ENCODE data around the gene ETS2.
"Not testable (repeated sequence)": the region's sequence is repeated elsewhere in the genome, so short reads cannot be mapped to it uniquely, and the experiment has no call there.

Gene ETS2

GRCh38 chr21:38824124-38824822 lies 18.5 kb downstream of the ETS2 start:
- no peak overlapping the region for H3K4me3 ChIP-seq (ENCODE audit: insufficient read length, low read depth)
- no peaks in the 10 kb centered on the region for H3K4me1 ChIP-seq (ENCODE audit: insufficient read depth, insufficient read length)
- no peak for TF ChIP-seq ZNF274 (IDR thresholded peaks at IDR 0.05; ENCODE audit: low read depth, low read length)
- no peak for TF ChIP-seq YY1 (IDR thresholded peaks at IDR 0.05; ENCODE audit: insufficient read depth, insufficient read length)
- TF ChIP-seq SUZ12 (IDR thresholded peaks at IDR 0.05; ENCODE audit: extremely low read depth, insufficient read depth, insufficient read length) = no peak
- no peak overlapping the region for H3K9ac ChIP-seq (ENCODE audit: insufficient read length, low read depth)
- H3K27me3 ChIP-seq (ENCODE audit: insufficient read depth, insufficient read length) = no peaks in the 10 kb centered on the region
- H3K9me3 ChIP-seq (ENCODE audit: insufficient read depth, low read length) = peaks cover 5% of the 10 kb centered on the region; the same call in 1 of the 2 replicates
- H3K36me3 ChIP-seq (ENCODE audit: insufficient read depth, insufficient read length, low read length) = peaks cover 62% of the 10 kb centered on the region
- DNase-seq (ENCODE audit: low read depth, low spot score) = no peak

GRCh38 chr21:38825269-38825668 lies 19.5 kb downstream of the ETS2 start:
- Histone ChIP-seq H3K4me1 (ENCODE audit: insufficient read depth, insufficient read length) (no peaks in the 10 kb centered on the region), H3K36me3 (ENCODE audit: insufficient read depth, insufficient read length, low read length) (peaks cover 52% of the 10 kb centered on the region), H3K27me3 (ENCODE audit: insufficient read depth, insufficient read length) (no peaks in the 10 kb centered on the region), H3K4me3 (ENCODE audit: insufficient read length, low read depth) (no peak overlapping the region), H3K9ac (ENCODE audit: insufficient read length, low read depth) (no peak overlapping the region), H3K9me3 (ENCODE audit: insufficient read depth, low read length) (peaks cover 5% of the 10 kb centered on the region; the same call in 1 of the 2 replicates)
- TF ChIP-seq YY1 (IDR thresholded peaks at IDR 0.05; ENCODE audit: insufficient read depth, insufficient read length) = no peak
- no peak for TF ChIP-seq ZNF274 (IDR thresholded peaks at IDR 0.05; ENCODE audit: low read depth, low read length)
- TF ChIP-seq SUZ12 (IDR thresholded peaks at IDR 0.05; ENCODE audit: extremely low read depth, insufficient read depth, insufficient read length) = no peak
- no peak for DNase-seq (ENCODE audit: low read depth, low spot score)

GRCh38 chr21:38825921-38826320 lies 20.2 kb downstream of the ETS2 start:
- no peak for DNase-seq (ENCODE audit: low read depth, low spot score)

GRCh38 chr21:38828111-38828510 lies 22.4 kb downstream of the ETS2 start:
- H3K4me3 ChIP-seq (ENCODE audit: insufficient read length, low read depth); H3K4me1 ChIP-seq (ENCODE audit: insufficient read depth, insufficient read length); H3K27me3 ChIP-seq (ENCODE audit: insufficient read depth, insufficient read length); DNase-seq (ENCODE audit: low read depth, low spot score); H3K9ac ChIP-seq (ENCODE audit: insufficient read length, low read depth); H3K9me3 ChIP-seq (ENCODE audit: insufficient read depth, low read length): not testable (repeated sequence)
- peaks cover 24% of the 10 kb centered on the region for H3K36me3 ChIP-seq (ENCODE audit: insufficient read depth, insufficient read length, low read length)

More at GRCh38 chr21:38825921-38826320, 20.2 kb downstream of the ETS2 start:
- Histone ChIP-seq H3K27me3 (ENCODE audit: insufficient read depth, insufficient read length) (no peaks in the 10 kb centered on the region), H3K9ac (ENCODE audit: insufficient read length, low read depth) (no peak overlapping the region), H3K36me3 (ENCODE audit: insufficient read depth, insufficient read length, low read length) (peaks cover 46% of the 10 kb centered on the region), H3K9me3 (ENCODE audit: insufficient read depth, low read length) (peaks cover 5% of the 10 kb centered on the region; the same call in 1 of the 2 replicates), H3K4me1 (ENCODE audit: insufficient read depth, insufficient read length) (no peaks in the 10 kb centered on the region), H3K4me3 (ENCODE audit: insufficient read length, low read depth) (no peak overlapping the region)
- TF ChIP-seq ZNF274 (IDR thresholded peaks at IDR 0.05; ENCODE audit: low read depth, low read length) (no peak), SUZ12 (IDR thresholded peaks at IDR 0.05; ENCODE audit: extremely low read depth, insufficient read depth, insufficient read length) (no peak), YY1 (IDR thresholded peaks at IDR 0.05; ENCODE audit: insufficient read depth, insufficient read length) (no peak)

- H3K4me3 ChIP-seq (ENCODE audit: insufficient read length, low read depth) = no peak overlapping the region
- H3K36me3 ChIP-seq (ENCODE audit: insufficient read depth, insufficient read length, low read length) = no peaks in the 10 kb centered on the region
Measured at GRCh38 chr21:38830671-38831525, 25.2 kb downstream of the ETS2 start.

GRCh38 chr21:38831526-38832467 lies 26.1 kb downstream of the ETS2 start:
- H3K27me3 ChIP-seq (ENCODE audit: insufficient read depth, insufficient read length) = no peaks in the 10 kb centered on the region
- H3K9me3 ChIP-seq (ENCODE audit: insufficient read depth, low read length) = no peaks in the 10 kb centered on the region
- TF ChIP-seq SUZ12 (IDR thresholded peaks at IDR 0.05; ENCODE audit: extremely low read depth, insufficient read depth, insufficient read length) = no peak
- no peak for TF ChIP-seq ZNF274 (IDR thresholded peaks at IDR 0.05; ENCODE audit: low read depth, low read length)
- no peak for TF ChIP-seq YY1 (IDR thresholded peaks at IDR 0.05; ENCODE audit: insufficient read depth, insufficient read length)
- DNase-seq (ENCODE audit: low read depth, low spot score) = no peak
- no peaks in the 10 kb centered on the region for H3K4me1 ChIP-seq (ENCODE audit: insufficient read depth, insufficient read length)
- H3K9ac ChIP-seq (ENCODE audit: insufficient read length, low read depth) = no peak overlapping the region
- no peak overlapping the region for H3K4me3 ChIP-seq (ENCODE audit: insufficient read length, low read depth)
- H3K36me3 ChIP-seq (ENCODE audit: insufficient read depth, insufficient read length, low read length) = no peaks in the 10 kb centered on the region

More at GRCh38 chr21:38830671-38831525, 25.2 kb downstream of the ETS2 start:
- no peak for DNase-seq (ENCODE audit: low read depth, low spot score)
- TF ChIP-seq ZNF274 (IDR thresholded peaks at IDR 0.05; ENCODE audit: low read depth, low read length) (no peak), SUZ12 (IDR thresholded peaks at IDR 0.05; ENCODE audit: extremely low read depth, insufficient read depth, insufficient read length) (no peak), YY1 (IDR thresholded peaks at IDR 0.05; ENCODE audit: insufficient read depth, insufficient read length) (no peak)
- Histone ChIP-seq H3K9ac (ENCODE audit: insufficient read length, low read depth) (no peak overlapping the region), H3K4me1 (ENCODE audit: insufficient read depth, insufficient read length) (no peaks in the 10 kb centered on the region), H3K9me3 (ENCODE audit: insufficient read depth, low read length) (peaks cover 5% of the 10 kb centered on the region; the same call in 1 of the 2 replicates), H3K27me3 (ENCODE audit: insufficient read depth, insufficient read length) (no peaks in the 10 kb centered on the region)

All from NT2/D1 (cell line).